GM04504 (cell line): ENCODE results near the gene CFAP299.
"Not testable (repeated sequence)": the region's sequence is repeated elsewhere in the genome, so short reads cannot be mapped to it uniquely, and the experiment has no call there.

Experiments used
- DNase-seq: peaks from one replicate; pipeline ENCODE4 v3.0.0-alpha.2; 2012; ENCODE audit warnings: low read depth

CFAP299 gene

GRCh38 chr4:80335554-80336358 lies at the start of gene CFAP299:
Gene CFAP299, plus strand, starts transcription at chr4:80335730.
- peak; percentile 69 for DNase-seq

- no peak for DNase-seq
These were observed 49.1 kb upstream of the CFAP299 start for GRCh38 chr4:80286451-80286850.

GRCh38 chr4:80290665-80291064 lies 44.9 kb upstream of the CFAP299 start:
- DNase-seq: not testable (repeated sequence)

GRCh38 chr4:80294206-80294605 lies 41.3 kb upstream of the CFAP299 start:
- no peak for DNase-seq

GRCh38 chr4:80295336-80295735 lies 40.2 kb upstream of the CFAP299 start:
- no peak for DNase-seq

- DNase-seq: no peak
These were observed 39.7 kb upstream of the CFAP299 start for GRCh38 chr4:80295826-80296225.

GRCh38 chr4:80301884-80302283 lies 33.6 kb upstream of the CFAP299 start:
- DNase-seq: no peak

- DNase-seq: no peak
These were observed 32.8 kb upstream of the CFAP299 start for GRCh38 chr4:80302616-80303223.

GRCh38 chr4:80305466-80305865 lies 30.1 kb upstream of the CFAP299 start:
- DNase-seq: peak; percentile 62

GRCh38 chr4:80306260-80306659 lies 29.3 kb upstream of the CFAP299 start:
- no peak for DNase-seq

- peak; percentile 76 for DNase-seq
These were observed 28.3 kb upstream of the CFAP299 start for GRCh38 chr4:80307183-80307735.

- peak; percentile 35 for DNase-seq
These were observed 27.6 kb upstream of the CFAP299 start for GRCh38 chr4:80307774-80308465.

GRCh38 chr4:80308466-80308822 lies 27.1 kb upstream of the CFAP299 start:
- DNase-seq: no peak

GRCh38 chr4:80309294-80310004 lies 26.1 kb upstream of the CFAP299 start:
- peak; percentile 70 for DNase-seq

- no peak for DNase-seq
These were observed 24.4 kb upstream of the CFAP299 start for GRCh38 chr4:80311130-80311529.

GRCh38 chr4:80312124-80312523 lies 23.4 kb upstream of the CFAP299 start:
- DNase-seq: no peak

GRCh38 chr4:80313627-80314026 lies 21.9 kb upstream of the CFAP299 start:
- DNase-seq: no peak

GRCh38 chr4:80315848-80316247 lies 19.7 kb upstream of the CFAP299 start:
- not testable (repeated sequence) for DNase-seq

- no peak for DNase-seq
These were observed 14.2 kb upstream of the CFAP299 start for GRCh38 chr4:80321341-80321740.

GRCh38 chr4:80321776-80322175 lies 13.8 kb upstream of the CFAP299 start:
- no peak for DNase-seq

GRCh38 chr4:80322716-80323115 lies 12.8 kb upstream of the CFAP299 start:
- no peak for DNase-seq

- DNase-seq: no peak
These were observed 11.4 kb upstream of the CFAP299 start for GRCh38 chr4:80324171-80324570.
